Embryonic facial prominence (tissue), 1 donor: ENCODE data around the gene ARMC3.

Experiments
- DNase-seq: peaks from one replicate; pipeline ENCODE4 v3.0.0-alpha.2; 2016; ENCODE audit errors: extremely low spot score

The ARMC3 gene

DNA sequence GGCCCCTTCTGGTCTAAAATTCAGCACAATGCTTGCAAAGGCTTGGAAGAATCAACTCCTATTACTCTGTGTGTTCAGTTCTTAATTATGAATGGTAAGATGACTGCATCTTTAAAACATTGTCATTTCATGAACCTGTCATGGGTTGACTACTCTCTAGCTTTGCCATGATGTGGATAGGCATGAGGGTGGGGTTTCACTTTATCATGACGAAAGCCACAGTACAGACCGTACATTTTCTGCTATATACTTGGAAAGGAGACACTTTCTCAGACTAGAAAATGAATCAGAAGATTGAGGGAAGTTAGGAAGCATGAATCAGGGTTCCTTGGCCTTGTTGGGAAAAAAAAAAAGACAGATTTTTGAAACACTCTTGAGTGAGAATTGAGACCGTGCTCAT, 147.8 kb downstream of the ARMC3 start:
- DNase-seq = no peak

- DNase-seq = no peak
Observed at GRCh38 chr10:23078114-23078513, 150.3 kb downstream of the ARMC3 start.

GRCh38 chr10:23079700-23080099, 151.8 kb downstream of the ARMC3 start:
- no peak for DNase-seq

GRCh38 chr10:23080262-23080661, 152.4 kb downstream of the ARMC3 start:
- DNase-seq = no peak

GRCh38 chr10:23081221-23081750, 153.4 kb downstream of the ARMC3 start:
- DNase-seq = no peak

GRCh38 chr10:23081891-23082290, 154.0 kb downstream of the ARMC3 start:
- DNase-seq = no peak
